NK-92 treated with Interleukin-12 subunit alpha and Interleukin-12 subunit beta, amount 100 ng/mL, for 24 hours (cell line): ENCODE data around the gene CGN.

Source experiments
- DNase-seq: peaks from one replicate; lab custom pipeline; 2025; lab: John Stamatoyannopoulos, UW

CGN gene

GRCh38 chr1:151547119-151547899 is 36.1 kb downstream of the CGN start:
- DNase-seq = no peak

GRCh38 chr1:151547900-151548230 is 36.7 kb downstream of the CGN start:
- DNase-seq = no peak

- no peak for DNase-seq
Observed at GRCh38 chr1:151549199-151549598, 38.0 kb downstream of the CGN start.

- no peak for DNase-seq
Observed at GRCh38 chr1:151553659-151554058, 42.5 kb downstream of the CGN start.

- no peak for DNase-seq
Observed at GRCh38 chr1:151556052-151556451, 44.9 kb downstream of the CGN start.

- no peak for DNase-seq
Observed at GRCh38 chr1:151562661-151563060, 51.5 kb downstream of the CGN start.

GRCh38 chr1:151563376-151563775 is 52.2 kb downstream of the CGN start:
- no peak for DNase-seq

GRCh38 chr1:151565502-151566189 is 54.5 kb downstream of the CGN start:
- DNase-seq = no peak

GRCh38 chr1:151568626-151569088 is 57.5 kb downstream of the CGN start:
- no peak for DNase-seq

- DNase-seq = no peak
Observed at GRCh38 chr1:151570819-151571218, 59.6 kb downstream of the CGN start.

- peak; percentile 10 for DNase-seq
Observed at GRCh38 chr1:151574575-151575529, 63.7 kb downstream of the CGN start.

GRCh38 chr1:151577173-151577572 is 66.0 kb downstream of the CGN start:
- DNase-seq = no peak

GRCh38 chr1:151578941-151579340 is 67.8 kb downstream of the CGN start:
- DNase-seq = no peak

GRCh38 chr1:151579436-151580225 is 68.4 kb downstream of the CGN start:
- no peak for DNase-seq

- DNase-seq = no peak
Observed at GRCh38 chr1:151581451-151581850, 70.3 kb downstream of the CGN start.

- no peak for DNase-seq
Observed at GRCh38 chr1:151581921-151582320, 70.7 kb downstream of the CGN start.

GRCh38 chr1:151583796-151584195 is 72.6 kb downstream of the CGN start:
- no peak for DNase-seq

GRCh38 chr1:151584278-151584677 is 73.1 kb downstream of the CGN start:
- DNase-seq = no peak

GRCh38 chr1:151584780-151585179 is 73.6 kb downstream of the CGN start:
- no peak for DNase-seq

- DNase-seq = no peak
Observed at GRCh38 chr1:151585622-151586021, 74.4 kb downstream of the CGN start.
